C4-2B (cell line): Measurements from ENCODE around the gene SLC22A2.

ENCODE experiments used
- ZFX ChIP-seq: fragments of 450-650 bp; IDR thresholded peaks from 2 replicates; pipeline ENCODE4 v1.6.1; 2017
- TF ChIP-seq, protein P1 (sequence below): fragments of 450-650 bp; conservative IDR thresholded peaks from 2 replicates; pipeline ENCODE4 v1.5.1; 2017; ENCODE audit warnings: mild to moderate bottlenecking

GRCh38 chr6:160188773-160189172, 69.8 kb downstream of the SLC22A2 start:
- TF ChIP-seq, protein P1, sequence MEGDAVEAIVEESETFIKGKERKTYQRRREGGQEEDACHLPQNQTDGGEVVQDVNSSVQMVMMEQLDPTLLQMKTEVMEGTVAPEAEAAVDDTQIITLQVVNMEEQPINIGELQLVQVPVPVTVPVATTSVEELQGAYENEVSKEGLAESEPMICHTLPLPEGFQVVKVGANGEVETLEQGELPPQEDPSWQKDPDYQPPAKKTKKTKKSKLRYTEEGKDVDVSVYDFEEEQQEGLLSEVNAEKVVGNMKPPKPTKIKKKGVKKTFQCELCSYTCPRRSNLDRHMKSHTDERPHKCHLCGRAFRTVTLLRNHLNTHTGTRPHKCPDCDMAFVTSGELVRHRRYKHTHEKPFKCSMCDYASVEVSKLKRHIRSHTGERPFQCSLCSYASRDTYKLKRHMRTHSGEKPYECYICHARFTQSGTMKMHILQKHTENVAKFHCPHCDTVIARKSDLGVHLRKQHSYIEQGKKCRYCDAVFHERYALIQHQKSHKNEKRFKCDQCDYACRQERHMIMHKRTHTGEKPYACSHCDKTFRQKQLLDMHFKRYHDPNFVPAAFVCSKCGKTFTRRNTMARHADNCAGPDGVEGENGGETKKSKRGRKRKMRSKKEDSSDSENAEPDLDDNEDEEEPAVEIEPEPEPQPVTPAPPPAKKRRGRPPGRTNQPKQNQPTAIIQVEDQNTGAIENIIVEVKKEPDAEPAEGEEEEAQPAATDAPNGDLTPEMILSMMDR, result no peak
- no peak for TF ChIP-seq ZFX
